Keratinocyte (primary cell): ENCODE data around the gene GLTP. TPM values are rescaled to one million over a fixed set of nuclear protein-coding genes. Genes with fewer than 3 reads are reported as not detected.

Experiments
- DNase-seq: peaks from one replicate; pipeline ENCODE4 v3.0.0-alpha.2; 2011; ENCODE audit warnings: low read depth, missing footprints, low spot score
- FAIRE-seq: peaks from 2 replicates; lab custom pipeline; 2011; peaks lifted over from hg19 to GRCh38; lab: Jason Lieb, UNC
- H2AFZ ChIP-seq: 2 replicates; pipeline ENCODE4 v1.6.0; 2012; ENCODE audit warnings: low read length, control low read depth, inconsistent platforms; ENCODE audit not compliant: control insufficient read depth
- H3K27ac ChIP-seq: 2 replicates; pipeline ENCODE4 v1.5.1; 2011; ENCODE audit warnings: low read length; ENCODE audit not compliant: control insufficient read depth, insufficient read depth
- H3K27me3 ChIP-seq: 3 replicates; pipeline ENCODE4 v1.6.0; 2011; ENCODE audit warnings: low read length; ENCODE audit not compliant: control insufficient read depth, insufficient read depth; ENCODE audit errors: extremely low read depth
- H3K36me3 ChIP-seq, 2 experiments: 2 replicates in 1 of 2; 3 replicates in 1 of 2; pipeline ENCODE4 v1.5.1; 2011; ENCODE audit warnings: low read length in 2 of 2, mild to moderate bottlenecking in 1 of 2; ENCODE audit not compliant: control insufficient read depth in 2 of 2, insufficient read depth in 2 of 2; ENCODE audit errors: extremely low read depth in 1 of 2
- H3K4me1 ChIP-seq: 3 replicates; pipeline ENCODE4 v1.5.1; 2011; ENCODE audit warnings: low read length; ENCODE audit not compliant: control insufficient read depth, insufficient read depth; ENCODE audit errors: extremely low read depth
- H3K4me2 ChIP-seq: 3 replicates; pipeline ENCODE4 v1.6.0; 2011; ENCODE audit warnings: low read depth, low read length; ENCODE audit not compliant: control insufficient read depth, insufficient read depth; ENCODE audit errors: extremely low read depth
- H3K4me3 ChIP-seq, 3 experiments: fragments of 200-600 bp in 1 of 3; sonication (generic) in 1 of 3; 2 replicates in 2 of 3; 3 replicates in 1 of 3; pipeline ENCODE4 v1.5.1; 2011 to 2016; ENCODE audit warnings: low read length in 3 of 3, mild to moderate bottlenecking in 3 of 3, control low read depth in 2 of 3, inconsistent platforms in 1 of 3, low read depth in 1 of 3, mixed read lengths in 1 of 3, mixed run types in 1 of 3, moderate library complexity in 1 of 3; ENCODE audit not compliant: control insufficient read depth in 2 of 3, insufficient read depth in 2 of 3; ENCODE audit errors: extremely low read depth in 1 of 3
- H3K79me2 ChIP-seq: 2 replicates; pipeline ENCODE4 v1.6.0; 2012; ENCODE audit warnings: low read length; ENCODE audit not compliant: control insufficient read depth, insufficient read depth
- H3K9ac ChIP-seq: 3 replicates; pipeline ENCODE4 v1.6.0; 2011; ENCODE audit warnings: low read length; ENCODE audit not compliant: control insufficient read depth, insufficient read depth; ENCODE audit errors: extremely low read depth
- H3K9me1 ChIP-seq: 3 replicates; pipeline ENCODE4 v1.6.0; 2011; ENCODE audit warnings: low read length; ENCODE audit not compliant: control insufficient read depth, insufficient read depth; ENCODE audit errors: extremely low read depth
- H3K9me3 ChIP-seq: 2 replicates; pipeline ENCODE4 v1.5.1; 2012; ENCODE audit warnings: low read depth, low read length; ENCODE audit not compliant: control insufficient read depth
- H4K20me1 ChIP-seq: 3 replicates; pipeline ENCODE4 v1.6.0; 2011; ENCODE audit warnings: low read length; ENCODE audit not compliant: control insufficient read depth, insufficient read depth; ENCODE audit errors: extremely low read depth
- CTCF ChIP-seq, 3 experiments: IDR thresholded peaks in 1 of 3; conservative IDR thresholded peaks in 1 of 3; optimal IDR thresholded peaks in 1 of 3; 2 replicates in 2 of 3; 3 replicates in 1 of 3; pipeline versions ENCODE3 to v1.5.1; 2011; ENCODE audit warnings: low read length in 3 of 3, mild to moderate bottlenecking in 3 of 3, moderate library complexity in 2 of 3, control low read depth in 1 of 3, inconsistent platforms in 1 of 3; ENCODE audit not compliant: insufficient read depth in 2 of 3; ENCODE audit errors: extremely low read depth in 1 of 3
- EZH2 ChIP-seq: IDR thresholded peaks from one replicate; pipeline ENCODE4 v1.6.1; 2012; ENCODE audit warnings: inconsistent platforms, mild to moderate bottlenecking, low read length, moderate library complexity
- dilution Hi-C: fragments of 300-500 bp; cut with MboI; formaldehyde crosslinking; loops from one replicate; pipeline ENCODE4 v1.7.0; 2020; ENCODE audit warnings: low sequenced_read_pairs; ENCODE audit not compliant: extremely low pct_ligation_motif_present
- polyA plus RNA-seq, 5 experiments: library from polyadenylated mRNA; depleted of rRNA in 3 of 5; stranded (reverse) in 3 of 5; stranded (forward) in 1 of 5; unstranded in 1 of 5; fragments of >200 nt; gene quantifications; 1 replicate in 1 of 5; 2 replicates in 3 of 5; 3 replicates in 1 of 5; pipeline versions ENCODE4 v1.2.1 to v1.2.3, GENCODE V29; 2011 to 2012; ENCODE audit warnings: missing spikeins in 2 of 5, low read depth in 1 of 5, low replicate concordance in 1 of 5

GLTP gene
- polyA plus RNA-seq, 1 donor (not counting 4 experiments of a cell fraction or from before 2014, with no cell fraction given) = 54.6 TPM

- H3K4me2 ChIP-seq = no peak overlapping the region
- H3K9me1 ChIP-seq = no peaks in the 10 kb centered on the region
- H3K4me3 ChIP-seq = no peak overlapping the region
- no peak overlapping the region for H2AFZ ChIP-seq
- no peaks in the 10 kb centered on the region for H3K9me3 ChIP-seq
- H3K79me2 ChIP-seq = no peaks in the 10 kb centered on the region
- H3K4me1 ChIP-seq = no peaks in the 10 kb centered on the region
- FAIRE-seq = no peak
- no peaks in the 10 kb centered on the region for H3K36me3 ChIP-seq
- H3K27ac ChIP-seq = no peak overlapping the region
- H3K27me3 ChIP-seq = no peaks in the 10 kb centered on the region
- H3K9ac ChIP-seq = no peak overlapping the region
- no peak for DNase-seq
- H4K20me1 ChIP-seq = no peaks in the 10 kb centered on the region
- dilution Hi-C loops = no loop called here
- TF ChIP-seq EZH2 (no peak), CTCF (optimal IDR thresholded peaks at IDR 0.05 in 1 of 3, IDR thresholded peaks at IDR 0.05 in 1 of 3, conservative IDR thresholded peaks at IDR 0.05 in 1 of 3; ENCODE audit: extremely low read depth in 1 of 3, insufficient read depth in 2 of 3, low read length in 3 of 3) (no peak)
Measured at GRCh38 chr12:109808876-109809646, 71.3 kb downstream of the GLTP start.

GRCh38 chr12:109807954-109808643 lies 72.2 kb downstream of the GLTP start:
- no peaks in the 10 kb centered on the region for H3K9me3 ChIP-seq
- no peak overlapping the region for H3K27ac ChIP-seq
- no peaks in the 10 kb centered on the region for H3K27me3 ChIP-seq
- TF ChIP-seq CTCF (optimal IDR thresholded peaks at IDR 0.05 in 1 of 3, IDR thresholded peaks at IDR 0.05 in 1 of 3, conservative IDR thresholded peaks at IDR 0.05 in 1 of 3; ENCODE audit: extremely low read depth in 1 of 3, insufficient read depth in 2 of 3, low read length in 3 of 3) = no peak
- TF ChIP-seq EZH2 = no peak
- H3K4me1 ChIP-seq = no peaks in the 10 kb centered on the region
- no peak for DNase-seq
- no peak overlapping the region for H3K9ac ChIP-seq
- dilution Hi-C loops = no loop called here
- H3K9me1 ChIP-seq = no peaks in the 10 kb centered on the region
- H4K20me1 ChIP-seq = no peaks in the 10 kb centered on the region
- no peak overlapping the region for H3K4me2 ChIP-seq
- H3K4me3 ChIP-seq = no peak overlapping the region
- no peak overlapping the region for H2AFZ ChIP-seq
- H3K36me3 ChIP-seq = no peaks in the 10 kb centered on the region
- no peak for FAIRE-seq
- H3K79me2 ChIP-seq = no peaks in the 10 kb centered on the region
